ENCODE data around the gene ECSIT. TPM values are rescaled to one million over a fixed set of nuclear protein-coding genes. Genes with fewer than 3 reads are reported as not detected.
A peak's percentile ranks its signal among the peaks of the same experiment; 100 is the strongest.

ECSIT gene
- total RNA-seq, 1 experiment from 2014 or later: 40.3 TPM

DNA sequence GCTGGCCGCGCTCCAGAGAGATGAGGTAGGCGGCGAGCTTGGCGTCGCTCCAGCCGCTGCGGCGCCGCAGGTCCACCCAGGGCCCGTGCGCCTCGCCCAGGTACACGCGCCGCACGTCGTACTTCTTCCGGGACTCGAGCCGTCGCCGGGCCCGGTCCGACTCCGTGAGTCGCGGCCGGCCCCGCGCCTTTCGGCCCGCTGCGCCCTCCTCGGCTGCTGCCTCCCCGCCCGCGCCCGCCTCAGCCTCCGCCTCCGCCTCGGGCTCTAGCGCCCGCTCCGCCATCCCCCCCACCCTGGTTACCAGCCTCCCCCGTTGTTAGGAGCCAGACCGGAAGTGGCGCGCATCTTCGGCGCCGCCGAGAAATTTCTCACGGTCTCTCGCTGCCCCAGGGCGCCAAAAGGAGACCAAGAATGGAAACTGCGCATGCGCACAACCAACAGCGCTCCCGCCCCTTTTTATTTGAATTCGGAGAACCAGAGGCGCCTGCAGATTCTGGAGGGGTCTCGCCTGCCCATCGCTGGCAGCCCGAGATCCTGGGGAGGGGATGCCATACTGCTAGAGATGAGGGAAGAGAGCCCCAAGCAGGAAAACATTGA is 23.3 kb downstream of the ECSIT start, which contains the start of gene ZNF653:
Gene ZNF653 (minus strand): TSS at position 336 of the 597 bp plus-strand sequence. CDS start 53 bp downstream, at position 283.
- peak; percentile 91 for DNase-seq (ENCODE audit: extremely low read depth, low read depth)

DNA sequence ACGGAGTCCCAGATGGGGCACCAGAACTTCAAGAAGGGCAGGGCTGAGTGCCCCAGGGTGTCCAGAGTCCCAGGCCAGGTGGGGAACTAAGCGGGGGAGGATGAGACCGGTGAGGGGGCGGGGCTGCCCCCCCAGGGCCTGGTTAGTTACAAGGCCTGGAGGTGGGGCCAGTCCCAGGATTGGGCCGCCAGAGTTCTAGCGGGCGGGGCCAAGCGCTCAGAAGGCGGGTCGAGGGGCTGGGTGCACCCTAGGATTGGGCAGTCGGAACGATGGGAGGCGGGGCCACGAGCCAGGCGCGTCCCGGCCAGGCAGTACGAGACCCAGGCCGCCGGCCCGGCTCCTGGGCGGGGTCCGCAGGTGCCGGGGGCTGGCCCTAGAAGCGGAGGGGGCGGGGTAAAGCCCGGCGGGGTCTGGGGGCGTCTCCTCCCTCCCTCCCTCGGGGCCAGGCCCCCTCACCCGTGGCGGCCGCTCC is 23.9 kb downstream of the ECSIT start:
- DNase-seq (ENCODE audit: extremely low read depth, low read depth): peak; percentile 88

DNA sequence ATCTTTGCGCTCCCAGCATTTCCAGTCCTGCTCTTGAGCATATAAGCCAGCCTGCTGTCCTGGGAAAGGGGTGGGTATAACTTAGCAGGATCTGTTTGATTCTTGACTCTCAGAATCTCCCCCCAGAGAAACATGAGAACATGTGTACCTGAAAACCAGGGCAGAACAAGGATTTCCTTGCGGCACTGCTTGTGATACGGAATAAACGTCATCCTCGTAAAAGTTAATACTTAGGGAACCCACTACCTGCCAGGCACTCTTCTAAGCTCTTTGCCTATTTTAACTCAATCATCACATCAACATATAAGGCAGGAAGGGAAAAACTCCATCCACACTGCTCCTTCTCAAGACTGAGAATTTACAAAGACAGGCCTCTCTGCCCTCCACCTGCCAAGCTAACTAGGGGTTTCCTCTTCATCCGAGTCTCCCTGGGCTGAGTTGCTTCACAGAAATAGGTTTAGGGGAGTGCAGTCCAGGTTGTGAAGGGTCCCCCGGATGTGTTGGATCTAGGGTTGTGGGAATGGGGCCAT is 24.4 kb downstream of the ECSIT start:
- no peak for DNase-seq (ENCODE audit: extremely low read depth, low read depth)

DNA sequence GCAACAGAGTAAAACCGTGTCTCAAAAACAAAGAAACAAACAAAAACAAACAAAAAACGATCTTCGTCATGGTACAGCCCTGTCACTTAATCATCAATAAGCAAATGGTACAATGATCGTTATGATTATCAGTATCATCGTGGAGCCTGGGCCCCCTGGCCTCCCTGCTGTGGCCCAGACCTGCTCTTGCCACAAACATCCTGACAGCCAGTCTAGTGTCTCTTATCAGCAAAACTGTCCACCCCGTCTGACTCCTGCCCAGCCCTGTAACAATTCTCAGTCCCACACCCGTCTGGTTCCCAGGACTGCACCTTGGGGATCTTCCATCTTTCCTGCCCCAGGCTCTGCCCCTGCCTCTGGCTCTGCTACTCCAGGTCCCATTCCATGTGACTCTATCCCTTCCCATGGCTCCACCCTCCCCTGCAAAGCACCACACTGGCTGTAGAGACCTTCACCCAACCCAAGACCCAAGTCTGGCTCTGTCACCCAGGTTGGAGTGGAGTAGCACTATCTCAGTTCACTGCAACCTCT is 29.0 kb downstream of the ECSIT start:
- no peak for DNase-seq (ENCODE audit: extremely low read depth, low read depth)

DNA sequence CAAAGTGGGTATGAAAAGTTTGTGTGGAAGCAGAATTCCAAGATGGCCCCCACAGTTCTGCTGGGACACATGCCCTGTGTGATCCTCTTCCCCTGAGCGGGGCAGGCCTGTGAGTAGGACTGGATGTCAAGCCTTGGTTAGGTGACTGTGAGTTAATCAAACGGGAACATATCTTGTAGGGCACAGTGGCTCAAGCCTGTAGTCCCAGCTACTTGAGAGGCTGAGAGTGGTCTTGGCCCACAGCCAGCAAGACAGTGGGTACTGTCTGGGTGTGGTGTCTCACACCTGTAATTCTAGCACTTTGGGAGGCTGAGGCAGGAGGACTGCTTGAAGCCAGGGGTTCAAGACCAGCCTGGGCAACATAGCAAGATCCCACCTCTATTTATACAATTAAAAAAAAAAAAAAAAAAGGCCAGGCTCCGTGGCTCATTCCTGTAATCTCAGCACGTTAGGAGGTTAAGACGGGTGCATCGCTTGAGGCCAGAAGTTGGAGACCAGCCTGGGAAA is 29.7 kb downstream of the ECSIT start:
- DNase-seq (ENCODE audit: extremely low read depth, low read depth): no peak

DNA sequence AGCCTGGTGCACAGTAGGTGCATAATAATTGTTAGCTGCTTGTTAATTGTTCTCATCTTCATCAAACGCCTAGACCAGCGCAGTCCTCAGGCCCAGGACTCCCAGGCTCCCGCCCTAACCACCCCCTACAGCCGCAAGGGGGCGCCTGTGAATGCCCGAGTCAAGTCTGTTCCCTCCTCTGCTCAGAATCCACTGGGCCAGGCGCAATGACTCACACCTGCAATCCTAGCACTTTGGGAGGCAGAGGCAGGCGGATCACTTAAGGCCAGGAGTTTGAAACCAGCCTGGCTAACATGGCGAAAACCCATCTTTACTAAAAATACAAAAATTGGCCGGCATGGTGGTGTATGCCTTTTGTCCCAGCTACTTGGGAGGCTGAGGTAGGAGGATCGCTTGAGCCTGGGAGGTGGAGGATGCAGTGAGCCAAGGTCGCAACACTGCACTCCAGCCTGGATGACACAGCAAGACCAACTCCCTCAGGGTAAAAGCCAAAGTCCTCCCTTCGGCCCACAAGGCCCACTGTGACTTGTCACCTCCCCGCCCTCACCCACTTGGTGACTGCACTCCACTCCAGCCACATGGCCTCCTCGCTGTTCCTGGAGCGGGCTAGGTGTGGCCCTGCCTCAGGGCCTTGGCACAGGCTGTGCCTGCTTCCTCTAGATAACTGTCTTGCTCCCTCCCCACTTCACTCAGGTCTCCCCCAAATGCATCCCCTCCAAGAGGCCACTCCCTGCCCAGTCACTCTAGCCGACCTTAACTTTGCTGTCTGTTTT is 32.4 kb downstream of the ECSIT start:
- peak; percentile 78 for DNase-seq (ENCODE audit: extremely low read depth, low read depth)

DNA sequence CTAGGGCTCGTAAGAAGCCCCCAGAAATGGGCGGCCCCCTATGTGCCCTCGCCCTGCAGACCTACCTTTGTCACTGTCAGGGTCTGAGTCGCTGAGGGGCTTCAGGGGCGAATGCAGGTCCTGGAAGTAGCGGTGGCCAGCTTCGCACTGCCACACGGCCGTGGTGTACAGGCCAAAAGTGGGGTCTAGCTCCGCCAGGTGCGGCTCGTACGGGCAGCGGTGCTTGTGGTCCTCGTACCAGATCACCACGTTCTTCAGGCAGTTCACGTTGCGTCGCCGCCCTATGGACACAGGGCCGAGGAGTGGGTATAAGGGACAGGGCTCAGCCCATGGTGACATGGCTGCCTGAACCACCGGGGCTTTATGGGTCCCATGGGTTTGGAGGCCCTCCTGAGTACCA is 33.0 kb downstream of the ECSIT start:
- DNase-seq (ENCODE audit: extremely low read depth, low read depth): no peak

DNA sequence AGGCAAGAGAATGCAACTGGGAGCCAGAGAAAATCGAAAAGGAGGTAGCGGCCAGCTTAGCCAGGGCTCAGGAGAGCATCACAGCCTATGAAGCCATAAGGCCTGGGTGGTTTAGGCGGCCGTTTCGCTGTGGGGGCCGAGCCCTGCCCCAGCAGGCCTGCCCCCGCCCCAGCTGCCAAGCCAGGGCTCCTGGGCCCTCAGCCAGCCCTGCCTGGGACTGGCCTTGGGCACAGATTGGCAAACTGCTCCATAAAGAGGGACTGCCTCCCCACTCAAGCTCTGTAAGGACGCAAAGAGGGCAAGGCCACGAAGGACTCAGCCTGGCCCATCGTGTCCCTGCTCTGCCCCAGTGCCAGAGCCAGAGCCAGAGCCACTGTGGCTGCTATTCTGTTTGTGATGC is 33.5 kb downstream of the ECSIT start:
- DNase-seq (ENCODE audit: extremely low read depth, low read depth): no peak

DNA sequence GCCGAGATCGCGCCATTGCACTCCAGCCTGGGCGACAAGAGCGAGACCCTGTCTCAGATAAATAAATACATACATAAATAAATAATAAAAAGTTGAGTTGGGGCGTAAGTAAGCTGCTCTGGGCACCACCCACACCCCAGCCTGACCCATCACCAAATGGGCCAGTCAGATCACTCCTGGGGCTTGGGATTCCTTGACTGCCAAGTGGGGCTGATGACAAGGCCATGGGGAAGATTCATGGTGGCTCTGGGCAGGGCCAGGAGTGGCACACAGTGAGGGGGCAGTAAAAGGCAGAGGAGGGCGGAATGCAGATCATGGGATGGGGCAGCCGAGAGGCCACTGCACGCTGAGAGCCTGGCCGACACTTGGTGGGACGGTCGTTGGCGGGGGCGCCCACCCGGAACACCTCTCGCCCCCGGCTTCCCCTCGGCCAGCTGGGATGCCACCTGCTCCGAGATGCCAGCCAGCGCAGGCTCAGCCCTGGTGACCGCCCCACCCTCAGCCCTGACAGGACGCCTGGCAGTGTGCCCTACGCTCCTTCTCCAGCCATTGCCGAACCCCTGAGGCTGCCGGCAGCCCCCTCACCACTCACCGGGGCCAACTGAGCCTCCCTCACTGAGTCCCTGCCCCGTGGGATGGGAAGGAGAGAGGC is 34.2 kb downstream of the ECSIT start:
- no peak for DNase-seq (ENCODE audit: extremely low read depth, low read depth)

DNA sequence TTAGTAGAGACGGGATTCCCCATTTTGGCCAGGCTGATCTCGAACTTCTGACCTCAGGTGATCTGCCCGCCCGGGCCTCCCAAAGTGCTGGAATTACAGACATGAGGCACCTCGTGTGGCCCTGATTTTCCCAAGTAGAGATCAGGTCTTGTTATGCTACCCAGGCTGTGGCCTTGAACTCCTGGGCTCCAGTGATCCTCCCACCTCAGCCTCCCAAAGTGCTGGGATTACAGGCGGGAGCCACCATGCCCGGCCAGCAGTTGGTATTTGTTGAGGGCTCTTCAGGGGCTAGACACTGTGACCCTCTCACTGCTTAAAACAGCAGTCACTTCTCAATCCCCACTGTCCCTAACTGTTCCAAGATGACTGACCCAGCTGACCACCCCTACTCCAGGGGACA is 39.6 kb downstream of the ECSIT start:
- DNase-seq (ENCODE audit: extremely low read depth, low read depth): no peak

DNA sequence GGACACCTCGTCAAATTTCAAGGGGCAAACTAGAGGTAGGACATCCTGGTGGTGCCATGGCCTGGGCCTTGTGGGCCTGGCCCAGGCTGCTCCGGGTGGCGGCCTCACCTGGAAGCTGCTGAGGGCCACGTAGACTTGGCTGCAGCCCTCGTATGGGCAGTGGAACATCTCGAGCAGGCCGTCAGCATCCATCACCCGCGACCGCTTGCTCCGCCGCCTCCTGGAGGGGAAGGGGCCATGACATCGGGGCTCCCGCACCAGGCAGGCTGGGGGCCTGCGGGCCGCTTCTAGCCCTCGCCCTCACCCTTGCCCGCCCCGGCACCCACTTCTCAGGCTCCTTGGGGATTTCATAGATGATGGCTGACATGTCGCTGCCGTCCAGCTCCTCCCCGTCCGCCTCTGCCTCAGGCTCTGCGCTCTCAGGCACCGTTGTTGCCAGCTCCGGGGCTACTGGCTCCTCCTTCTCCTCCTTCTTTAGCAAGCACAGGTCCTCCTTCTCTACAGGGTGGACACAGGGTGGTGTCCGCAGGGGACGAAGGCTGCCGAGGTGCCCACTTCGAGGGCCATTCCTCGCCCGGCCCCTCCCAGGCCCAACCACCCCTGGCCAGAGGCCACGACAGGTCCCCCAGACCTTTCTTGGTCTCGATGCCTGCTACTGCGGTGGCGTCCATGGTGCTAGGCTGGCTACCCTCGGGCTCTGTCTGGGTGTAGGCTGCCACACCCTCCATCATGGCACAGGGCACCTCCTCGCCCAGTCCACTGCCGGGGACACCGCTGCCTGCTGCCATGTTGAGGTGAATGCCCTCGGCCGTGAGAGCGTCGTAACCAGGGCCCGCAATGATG is 42.1 kb downstream of the ECSIT start:
- DNase-seq (ENCODE audit: extremely low read depth, low read depth): no peak

DNA sequence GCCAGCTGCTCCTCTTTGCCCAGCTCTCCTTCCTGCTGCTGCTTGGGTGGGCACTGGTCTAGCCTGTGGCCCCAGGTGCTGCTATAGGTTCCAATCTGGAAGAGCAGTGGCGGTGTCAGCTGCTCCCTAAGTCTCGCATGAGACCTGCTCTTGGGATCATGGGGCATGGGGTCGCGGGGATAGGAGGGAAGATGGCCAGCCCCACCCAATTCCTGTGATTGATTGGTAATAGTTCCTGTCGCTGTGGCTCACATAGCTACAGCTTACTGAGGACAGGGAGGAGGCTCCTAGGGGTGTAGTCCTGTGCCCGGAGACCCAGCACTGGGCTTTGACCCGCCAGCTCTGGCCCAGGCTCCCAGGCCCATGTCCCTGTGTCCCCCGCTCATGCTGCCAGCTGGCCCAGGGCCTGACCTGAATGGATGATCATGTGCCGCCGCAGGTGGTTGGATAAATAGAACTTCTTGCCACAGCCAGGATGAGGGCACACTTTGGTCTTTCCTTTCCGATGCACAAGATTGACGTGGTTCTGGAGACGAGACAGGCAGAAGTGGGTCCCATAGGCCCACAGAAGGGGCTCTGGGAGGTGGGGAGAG is 43.6 kb downstream of the ECSIT start:
- DNase-seq (ENCODE audit: extremely low read depth, low read depth): no peak

DNA sequence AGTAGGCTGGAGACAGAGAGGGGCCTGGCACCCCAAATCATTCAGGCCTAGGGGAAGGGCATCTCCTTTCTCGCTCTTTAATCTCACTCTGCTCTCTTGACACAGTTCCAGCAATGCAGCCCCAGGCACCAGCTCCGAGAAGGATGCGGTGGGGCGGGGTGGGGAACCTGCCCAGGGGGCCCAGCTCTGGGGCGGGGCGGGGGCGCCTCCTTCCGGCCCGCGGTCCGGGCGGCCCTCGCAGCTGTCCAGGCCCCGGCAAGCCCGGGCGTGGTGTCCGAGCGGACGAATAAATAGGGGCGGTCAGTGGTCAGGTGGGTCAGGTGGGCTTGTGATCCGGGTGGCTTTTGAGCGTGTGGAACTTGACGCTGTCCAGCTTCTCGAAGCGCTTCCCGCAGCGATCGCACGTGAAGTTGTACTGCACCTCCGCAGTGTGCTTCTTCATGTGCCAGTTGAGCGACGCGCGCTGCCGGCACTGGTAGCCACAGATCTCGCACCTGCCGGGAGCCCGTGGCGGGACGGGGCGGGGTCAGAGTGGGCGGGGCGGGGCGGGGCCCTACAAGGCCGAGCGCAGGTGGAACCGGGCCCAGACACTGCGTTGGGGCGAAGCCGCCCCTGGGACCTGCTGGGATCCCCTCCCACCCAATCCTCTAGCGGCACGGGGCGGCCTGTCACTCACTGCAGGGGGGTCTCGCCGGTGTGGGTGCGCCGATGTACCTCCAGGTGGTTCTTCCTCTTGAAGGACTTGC is 45.4 kb downstream of the ECSIT start:
- DNase-seq (ENCODE audit: extremely low read depth, low read depth): no peak

DNA sequence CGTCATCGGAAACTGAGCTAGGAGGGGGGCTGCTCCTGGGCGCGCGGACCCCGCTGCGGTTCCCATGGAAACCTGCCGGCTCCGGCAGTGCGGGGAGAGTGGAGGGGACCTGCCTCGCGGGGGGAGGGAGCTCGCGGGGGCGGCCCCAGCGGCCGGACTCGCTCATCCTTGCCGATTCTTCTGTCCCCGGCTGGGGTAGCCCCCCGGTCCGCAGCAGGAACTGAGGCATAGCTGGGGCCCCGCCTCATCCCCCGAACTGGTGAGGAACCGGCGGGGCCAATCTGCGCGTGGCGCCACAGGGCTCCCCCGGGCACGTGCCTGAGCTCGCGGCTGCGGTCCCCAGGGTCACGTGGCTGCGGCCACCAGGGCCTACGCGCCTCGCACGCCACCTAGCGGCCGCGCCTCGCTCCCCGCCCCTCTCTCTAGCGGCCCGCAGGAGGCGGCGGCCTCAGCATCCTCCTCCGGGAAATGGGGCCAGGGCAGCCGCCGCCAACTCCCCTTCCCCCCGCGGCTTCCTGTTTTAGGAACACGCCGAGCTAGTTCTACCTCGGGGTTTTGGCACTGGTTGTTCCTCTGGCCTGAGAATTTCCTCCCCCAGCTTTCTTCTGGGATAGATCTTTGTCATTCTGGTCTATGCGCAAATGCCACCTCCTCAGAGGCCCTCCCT is 46.4 kb downstream of the ECSIT start:
- peak; percentile 60 for DNase-seq (ENCODE audit: extremely low read depth, low read depth)

DNA sequence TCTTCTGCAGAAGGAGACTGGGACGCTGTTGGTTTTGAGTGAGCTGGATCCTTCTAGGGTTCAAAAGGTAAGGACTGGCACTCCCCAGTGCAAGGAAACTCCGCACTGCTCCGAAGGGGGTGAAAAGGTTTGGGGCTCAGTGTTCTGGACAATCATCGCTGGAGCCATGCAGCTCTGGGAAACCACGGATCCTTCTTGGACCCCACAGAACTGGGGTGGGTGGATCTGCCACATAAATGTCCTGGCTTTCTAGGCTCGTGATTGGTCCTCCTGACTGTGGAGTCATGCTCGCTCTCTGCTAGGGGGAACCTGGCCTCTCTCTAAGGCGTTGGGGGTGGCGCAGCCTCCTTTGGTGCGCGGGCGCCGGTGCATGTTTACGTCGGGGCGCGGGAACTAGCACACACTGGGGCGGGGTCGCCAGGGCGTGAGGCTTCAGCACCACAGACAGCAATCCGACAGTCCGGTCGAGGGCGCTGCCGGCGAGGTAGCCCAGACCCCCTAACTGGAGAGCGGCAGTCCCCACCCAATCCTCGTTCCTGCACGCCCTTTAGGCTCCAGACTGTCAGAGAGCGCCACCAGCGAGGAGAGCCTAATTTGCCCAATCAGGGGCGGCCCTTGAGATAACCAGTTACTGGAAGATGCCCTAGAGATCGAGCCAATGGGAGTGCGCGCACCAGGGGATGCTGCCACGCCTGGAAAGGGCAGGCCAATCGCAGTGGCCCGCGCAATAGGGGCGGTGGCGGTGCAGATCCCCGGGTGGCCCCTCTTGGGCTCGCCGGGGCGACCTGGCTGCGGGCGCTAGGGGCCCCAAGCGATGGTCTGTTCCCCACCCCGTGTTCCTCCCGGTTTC is 47.2 kb downstream of the ECSIT start:
- peak; percentile 75 for DNase-seq (ENCODE audit: extremely low read depth, low read depth)

DNA sequence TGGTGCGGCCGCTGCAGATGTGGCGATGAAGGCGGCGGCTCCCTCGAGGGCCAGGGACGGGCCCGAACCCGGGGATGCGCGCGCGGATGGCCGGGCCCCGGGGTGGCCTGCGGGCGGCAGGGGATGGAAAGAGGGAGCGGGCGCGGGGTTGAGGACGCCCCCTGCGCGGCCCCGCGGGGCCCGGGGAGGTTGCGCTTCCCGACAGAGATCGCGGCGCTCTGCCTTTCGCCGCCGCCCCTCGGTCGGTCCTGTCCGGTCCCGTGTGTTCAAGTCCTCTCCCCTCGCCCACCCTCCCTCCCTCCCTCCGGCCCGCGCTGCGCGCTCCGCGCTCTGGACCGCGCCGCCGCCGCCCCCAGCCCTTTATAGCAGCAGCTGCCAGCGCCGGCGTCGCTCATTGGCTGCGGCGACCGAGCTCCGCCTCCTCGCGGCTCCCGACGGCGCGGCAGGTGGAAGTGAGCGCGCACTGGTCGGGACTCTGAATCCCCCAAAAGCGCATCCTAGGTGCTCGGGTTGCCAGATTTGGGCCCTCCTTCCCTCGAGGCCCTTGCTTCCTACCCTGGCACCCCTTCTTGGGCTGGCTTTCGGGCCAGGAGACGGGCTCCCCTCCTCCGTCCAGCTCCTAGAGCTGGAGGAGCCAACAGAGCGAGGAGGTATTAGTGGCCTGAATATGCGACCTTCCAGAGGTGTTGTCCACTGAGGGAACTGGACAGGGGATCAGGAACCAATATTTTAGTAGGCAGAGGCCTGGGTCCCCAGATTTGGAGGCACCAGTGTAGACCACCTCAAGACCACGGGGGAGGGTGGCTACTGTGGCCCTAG is 48.0 kb downstream of the ECSIT start, which contains the start of gene ELAVL3:
Gene ELAVL3 (minus strand): TSS at position 332 of the 819 bp plus-strand sequence. CDS start 438 bp downstream, outside the sequence.
- DNase-seq (ENCODE audit: extremely low read depth, low read depth): no peak
